Stimulated activated CD8-positive, alpha-beta memory T cell treated with anti-CD3 and anti-CD28 coated beads, Interleukin-15, amount 100 ng/mL, for 4 hours (primary cell): Measurements from ENCODE around the gene RASSF4.

Source experiments
- DNase-seq, 2 donors: peaks; one replicate each; pipeline ENCODE4 v3.0.0-alpha.2; 2020; ENCODE audit warnings: low read depth in 2 of 2

Gene RASSF4

DNA sequence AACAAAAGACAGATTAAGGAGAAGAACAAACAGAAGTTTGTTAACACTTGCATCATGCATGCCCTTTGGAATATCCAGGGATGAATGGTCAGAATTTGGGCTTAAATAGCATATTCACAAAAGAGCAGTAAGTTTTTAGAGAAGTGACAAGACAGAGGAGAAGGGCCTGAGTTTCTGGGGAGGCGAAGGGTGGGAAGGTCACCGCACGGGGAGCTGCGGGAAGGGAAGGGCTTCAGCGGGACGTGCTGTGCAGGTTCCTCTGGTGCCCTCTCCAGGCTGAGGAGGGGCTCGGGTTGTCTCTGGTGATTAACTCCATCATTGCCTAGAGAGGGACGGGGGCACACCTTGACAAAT, 30.7 kb downstream of the RASSF4 start:
- DNase-seq = no peak

DNA sequence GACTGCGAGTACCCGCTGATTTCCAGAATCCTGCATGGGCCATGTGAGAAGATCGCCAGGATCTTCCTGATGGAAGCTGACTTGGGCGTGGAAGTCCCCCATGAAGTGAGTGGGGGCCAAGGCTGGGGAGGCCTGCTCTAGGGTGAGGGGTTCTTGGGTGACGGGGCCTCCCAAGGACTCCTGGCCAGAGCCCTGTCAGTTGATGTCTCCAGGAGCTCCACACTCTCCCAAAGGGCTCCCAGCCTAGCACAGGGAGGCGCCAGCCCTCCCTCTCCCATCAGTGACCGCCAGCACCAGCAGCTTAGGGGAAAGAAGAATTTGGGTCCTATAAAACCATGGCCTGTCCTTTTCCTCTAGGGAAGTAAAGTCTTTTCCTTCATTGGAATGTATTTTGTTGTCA, 31.4 kb downstream of the RASSF4 start:
- no peak for DNase-seq

DNA sequence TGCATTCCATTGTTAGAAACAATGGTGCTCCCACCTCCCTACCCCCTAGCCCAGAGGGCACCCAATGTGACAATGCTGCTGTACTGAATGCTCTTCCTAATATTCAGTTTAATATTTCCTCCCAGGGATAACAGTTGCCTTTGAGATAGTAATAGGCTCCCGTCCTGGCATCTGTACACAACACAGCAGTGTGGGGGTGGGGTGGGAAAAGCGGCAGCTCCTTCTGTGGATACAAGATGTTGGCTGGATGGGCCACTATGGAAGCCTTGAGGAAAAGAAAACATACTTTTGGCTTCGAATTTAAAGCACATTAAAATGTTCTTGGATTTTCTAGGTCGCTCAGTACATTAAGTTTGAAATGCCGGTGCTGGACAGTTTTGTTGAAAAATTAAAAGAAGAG, 32.0 kb downstream of the RASSF4 start:
- no peak for DNase-seq

DNA sequence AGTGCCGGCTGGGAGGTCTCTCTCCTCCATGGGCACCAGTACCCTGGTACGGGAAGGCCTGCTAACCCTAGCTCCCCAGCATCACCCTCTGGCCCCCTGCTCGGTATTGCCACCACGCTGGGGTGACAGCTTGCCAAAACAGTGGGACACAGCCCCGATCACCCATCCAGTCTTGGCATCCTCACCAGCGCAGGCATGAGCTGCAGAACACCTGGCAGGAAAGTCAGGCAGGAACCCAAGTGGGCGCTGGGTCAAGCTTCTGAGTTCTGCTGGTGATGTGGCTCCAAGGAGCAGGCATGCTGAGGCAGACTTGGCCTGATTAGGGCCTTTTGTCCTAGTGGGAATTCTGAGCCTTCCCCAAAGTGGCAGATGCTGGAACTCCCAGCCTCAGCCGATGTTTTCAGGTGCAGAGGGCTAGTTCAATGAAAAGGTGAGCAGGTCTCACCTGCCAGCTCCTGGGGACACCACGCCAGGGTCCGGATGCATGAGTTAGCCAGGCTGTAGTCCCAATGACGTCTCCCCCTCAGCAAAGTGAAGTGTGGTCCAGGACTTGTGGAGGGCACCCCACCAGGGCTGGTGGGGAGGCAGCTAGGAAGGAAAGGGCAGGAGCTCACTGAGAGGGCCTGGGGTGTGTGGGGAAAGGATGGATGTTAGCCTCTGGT, 32.6 kb downstream of the RASSF4 start:
- DNase-seq = no peak

DNA sequence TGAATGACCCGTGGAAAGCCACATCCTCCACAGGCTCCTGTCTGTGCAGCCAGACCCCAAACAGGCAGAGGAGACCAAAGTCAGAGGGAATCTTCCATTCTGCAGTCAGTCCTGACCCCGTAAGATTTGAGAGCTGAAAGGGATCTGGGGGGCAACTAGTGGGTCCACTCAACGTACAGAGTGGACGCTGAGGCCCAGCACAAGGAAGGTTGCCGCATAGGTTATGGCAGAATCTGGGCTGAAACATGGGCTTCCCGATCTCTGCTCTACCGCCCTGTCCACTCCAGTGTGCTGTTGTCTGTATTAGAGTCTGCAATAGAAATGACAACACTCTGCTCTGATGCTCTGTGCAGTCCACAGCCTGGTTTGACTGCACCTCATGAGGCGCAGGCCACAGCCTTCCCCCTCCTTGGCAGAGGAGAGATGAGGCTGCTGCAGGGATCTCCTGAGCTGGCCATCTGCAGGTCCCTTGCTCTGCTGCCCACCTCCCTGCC, 33.2 kb downstream of the RASSF4 start:
- no peak for DNase-seq

DNA sequence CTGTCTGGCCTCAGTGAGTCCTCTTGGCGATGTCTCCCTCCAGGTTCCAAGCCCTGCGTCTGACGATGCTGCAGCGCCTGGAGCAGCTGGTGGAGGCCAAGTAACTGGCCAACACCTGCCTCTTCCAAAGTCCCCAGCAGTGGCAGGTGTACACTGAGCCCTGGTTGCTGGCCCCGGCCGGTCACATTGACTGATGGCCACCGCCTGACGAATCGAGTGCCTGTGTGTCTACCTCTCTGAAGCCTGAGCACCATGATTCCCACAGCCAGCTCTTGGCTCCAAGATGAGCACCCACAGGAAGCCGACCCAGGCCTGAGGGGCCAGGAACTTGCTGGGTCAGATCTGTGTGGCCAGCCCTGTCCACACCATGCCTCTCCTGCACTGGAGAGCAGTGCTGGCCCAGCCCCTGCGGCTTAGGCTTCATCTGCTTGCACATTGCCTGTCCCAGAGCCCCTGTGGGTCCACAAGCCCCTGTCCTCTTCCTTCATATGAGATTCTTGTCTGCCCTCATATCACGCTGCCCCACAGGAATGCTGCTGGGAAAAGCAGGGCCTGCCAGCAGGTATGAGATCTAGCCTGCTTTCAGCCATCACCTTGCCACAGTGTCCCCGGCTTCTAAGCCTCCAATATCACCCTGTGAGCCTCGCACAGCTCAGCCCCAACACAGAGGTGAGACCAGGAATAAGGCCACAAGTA, 33.8 kb downstream of the RASSF4 start:
- no peak for DNase-seq

DNA sequence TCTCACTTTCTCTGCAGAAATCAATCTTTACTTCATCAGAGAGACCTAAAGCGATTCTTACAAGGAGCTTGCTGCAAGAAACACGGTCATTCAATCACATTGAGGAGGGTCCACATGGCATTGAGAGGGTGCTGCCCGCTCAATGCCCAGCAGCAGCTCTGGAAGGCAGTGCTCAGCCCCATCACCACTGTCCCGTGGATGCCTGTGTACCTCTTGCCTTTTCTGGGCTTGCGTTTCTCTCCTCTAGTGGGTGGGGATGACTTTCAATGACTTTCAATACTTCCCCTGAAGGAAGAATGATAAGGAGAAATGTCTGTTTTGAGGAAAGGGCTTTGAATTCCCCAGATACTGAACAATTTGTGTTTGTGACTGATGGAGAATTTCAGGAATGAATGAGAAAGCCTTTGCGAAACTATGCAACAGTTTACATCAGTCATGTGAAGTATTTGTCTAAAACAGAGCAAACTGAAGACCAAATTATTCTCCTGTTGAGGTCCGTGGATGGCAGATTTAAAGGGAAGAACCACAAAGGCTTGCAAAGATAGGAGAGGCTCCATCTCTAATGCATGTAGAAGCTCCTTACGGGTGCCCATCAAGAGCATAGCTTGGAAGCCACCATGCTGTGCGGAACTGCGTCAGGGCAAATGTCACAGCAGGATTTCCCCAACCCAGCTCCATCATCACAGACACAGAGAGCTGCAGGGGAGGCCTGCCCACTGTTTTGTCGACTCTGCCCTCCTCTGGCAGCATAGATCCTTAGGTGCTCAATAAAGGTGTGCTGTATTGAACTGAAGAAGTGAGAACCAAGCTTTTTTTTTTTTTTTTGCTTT, 34.5 kb downstream of the RASSF4 start:
- DNase-seq = no peak

DNA sequence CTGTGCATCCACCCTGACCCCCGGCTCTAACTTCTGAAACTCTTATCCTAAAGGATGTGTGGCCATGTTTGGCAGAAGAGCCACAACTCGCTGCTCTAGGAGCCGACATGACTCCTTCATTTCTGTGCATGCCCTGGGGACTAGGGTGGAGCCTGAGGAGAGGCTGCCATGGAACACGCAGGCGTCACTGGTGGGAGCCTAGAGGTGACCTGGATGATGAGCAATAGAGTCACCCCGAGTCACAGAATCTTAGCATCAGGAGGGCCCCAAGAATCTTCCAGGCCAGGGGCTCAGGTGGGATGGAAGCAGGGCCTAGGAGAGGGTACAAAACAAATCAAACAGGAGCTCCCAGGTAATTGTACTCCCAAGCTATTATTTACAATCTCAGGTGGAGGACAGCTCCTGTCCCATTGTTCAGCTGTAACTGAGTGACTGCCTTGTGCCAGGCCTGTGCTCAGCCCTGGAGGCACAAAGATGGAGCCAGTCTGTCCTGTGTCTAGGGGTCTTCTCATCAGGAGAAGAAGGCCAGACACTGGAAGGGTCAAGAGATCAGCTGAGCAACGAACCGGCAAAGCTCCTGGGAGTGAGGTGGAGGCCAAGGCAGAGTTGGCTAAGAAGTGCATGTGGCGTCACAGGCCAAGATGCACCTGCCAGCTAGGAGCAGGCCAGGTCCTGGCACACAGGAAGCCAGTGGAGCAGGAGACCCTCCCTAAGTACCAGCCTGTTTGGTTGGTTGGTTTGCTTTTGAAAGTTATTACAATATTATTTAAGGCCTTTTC, 35.3 kb downstream of the RASSF4 start:
- no peak for DNase-seq

DNA sequence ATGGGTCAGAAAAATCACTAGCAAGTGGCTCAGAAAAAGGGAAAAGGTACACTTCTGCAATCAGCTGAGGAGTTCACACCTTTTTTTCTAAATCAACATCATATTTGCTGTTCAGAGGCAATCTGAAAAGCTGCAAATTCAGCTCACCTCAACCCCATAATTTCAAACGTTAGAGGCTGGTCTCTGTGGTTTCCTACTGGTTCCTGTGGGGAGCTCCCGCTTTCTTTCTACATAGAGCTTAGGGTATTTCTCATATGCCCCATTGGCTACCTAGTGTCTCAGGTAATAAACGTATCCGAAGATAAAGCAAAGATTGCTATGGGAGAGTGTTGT, 35.9 kb downstream of the RASSF4 start:
- no peak for DNase-seq

DNA sequence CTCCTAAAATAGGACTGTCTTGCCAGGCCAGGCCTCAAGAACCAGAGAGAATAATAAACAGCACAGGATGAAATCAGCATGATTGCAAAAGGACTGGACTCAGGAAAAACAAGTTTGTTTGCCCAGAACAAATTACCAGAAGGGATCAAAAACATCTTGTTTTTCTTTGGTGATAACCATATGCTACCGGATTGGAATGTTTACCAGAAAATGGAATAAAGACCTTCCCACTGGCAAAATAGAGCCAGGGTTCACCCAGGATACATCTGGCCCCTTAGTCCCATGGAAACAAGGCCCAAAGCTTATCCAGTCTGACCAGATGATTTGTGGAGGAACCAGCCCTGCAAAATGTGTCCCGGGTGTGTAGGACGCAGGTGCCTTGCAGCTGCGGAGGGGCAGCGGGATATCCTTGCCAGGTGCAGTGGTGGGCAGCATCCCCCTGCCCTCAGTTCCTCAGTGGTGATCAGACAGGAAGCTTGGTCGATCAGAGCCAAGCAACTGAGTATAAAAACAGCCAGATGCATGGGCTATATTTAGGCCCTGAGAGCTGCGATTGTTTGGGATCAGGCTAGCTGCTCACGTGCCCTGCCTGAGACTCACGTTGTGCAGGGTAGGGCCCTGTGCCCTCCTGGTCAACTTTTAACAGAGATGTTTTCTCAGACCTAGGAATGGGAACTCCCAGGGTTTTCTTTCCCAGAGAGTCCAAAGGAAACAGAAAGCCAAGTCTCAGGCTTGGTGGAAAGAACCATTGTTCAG, 36.5 kb downstream of the RASSF4 start:
- DNase-seq = no peak

DNA sequence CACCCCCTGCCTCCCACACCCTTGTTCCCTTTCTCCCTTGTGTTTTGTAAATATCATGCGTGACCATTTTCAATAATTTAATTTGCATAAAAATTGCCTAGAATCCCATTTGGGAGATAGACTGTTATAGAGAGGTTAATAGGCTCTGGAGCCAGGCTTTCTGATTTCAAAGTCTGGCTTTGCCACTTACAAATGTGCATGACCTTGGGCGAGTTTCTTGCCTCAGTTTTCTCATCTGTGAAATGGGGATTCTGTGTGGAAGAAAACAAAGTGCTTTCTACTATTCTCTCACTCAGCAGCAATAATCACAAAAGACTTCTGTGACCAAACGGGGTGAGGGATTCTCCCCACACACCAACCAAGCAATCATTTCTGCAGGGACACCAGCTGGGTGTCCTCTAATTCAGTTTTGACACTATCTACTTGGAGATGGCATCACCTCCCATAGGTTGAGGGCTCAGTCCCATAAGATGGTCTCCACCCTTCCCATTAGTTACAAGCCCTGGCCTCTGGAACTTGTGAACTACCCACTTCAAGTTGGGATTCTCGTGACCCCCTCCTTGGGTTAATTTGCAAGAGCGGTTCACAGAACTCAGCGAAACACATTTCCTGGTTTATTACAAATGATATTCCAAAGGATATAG, 37.6 kb downstream of the RASSF4 start:
- DNase-seq = no peak

DNA sequence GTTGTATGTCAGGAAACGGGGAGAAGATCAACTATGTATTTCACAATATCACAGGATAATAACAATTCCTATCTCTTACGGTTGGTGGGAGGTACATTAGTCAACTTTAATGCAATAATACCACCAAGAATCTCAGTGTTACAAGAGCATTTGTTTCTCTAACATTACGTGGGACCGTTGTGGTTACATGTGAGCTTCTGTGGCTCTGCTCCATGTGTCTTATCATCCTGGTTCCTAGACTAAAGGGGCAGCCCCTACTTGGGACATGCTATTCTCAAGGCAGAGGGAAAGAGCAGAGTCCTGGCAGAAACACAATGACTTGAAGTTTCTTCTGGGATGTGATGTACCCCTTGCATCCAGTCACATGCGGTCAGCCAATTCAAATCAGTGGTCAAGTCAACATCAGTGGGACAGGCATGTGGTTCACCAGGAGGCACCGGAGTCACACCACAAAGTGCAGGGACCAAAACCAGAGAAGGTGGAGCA, 38.6 kb downstream of the RASSF4 start:
- DNase-seq = no peak

DNA sequence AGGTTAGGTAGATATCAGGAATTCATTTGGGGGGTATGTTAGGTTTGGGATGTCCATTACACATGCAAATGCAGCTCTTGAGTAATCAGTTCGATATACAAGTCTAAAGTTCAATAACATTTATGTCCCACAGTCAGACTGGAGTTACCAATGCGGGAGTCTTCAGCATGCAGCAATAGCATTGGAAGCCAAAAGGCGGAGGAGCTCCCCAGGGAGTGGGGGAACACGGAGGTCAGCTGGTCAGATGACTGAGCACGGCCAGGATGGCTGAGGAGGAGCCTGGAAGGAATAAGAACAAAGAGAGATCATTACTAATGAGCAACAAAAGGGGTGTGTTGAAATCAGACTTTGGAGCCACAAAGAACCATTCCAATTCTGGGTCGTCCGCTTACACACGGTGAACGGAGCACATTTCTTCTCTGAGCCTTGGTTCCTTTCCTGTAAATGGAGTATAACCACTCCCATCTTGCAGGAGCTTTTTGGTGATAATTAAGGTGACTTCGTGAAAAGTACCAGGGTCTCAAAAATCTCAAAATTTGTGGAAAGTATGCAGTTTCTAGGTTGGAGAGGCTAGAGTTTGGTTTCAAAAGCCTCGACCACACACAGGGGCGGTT, 40.6 kb downstream of the RASSF4 start:
- no peak for DNase-seq

DNA sequence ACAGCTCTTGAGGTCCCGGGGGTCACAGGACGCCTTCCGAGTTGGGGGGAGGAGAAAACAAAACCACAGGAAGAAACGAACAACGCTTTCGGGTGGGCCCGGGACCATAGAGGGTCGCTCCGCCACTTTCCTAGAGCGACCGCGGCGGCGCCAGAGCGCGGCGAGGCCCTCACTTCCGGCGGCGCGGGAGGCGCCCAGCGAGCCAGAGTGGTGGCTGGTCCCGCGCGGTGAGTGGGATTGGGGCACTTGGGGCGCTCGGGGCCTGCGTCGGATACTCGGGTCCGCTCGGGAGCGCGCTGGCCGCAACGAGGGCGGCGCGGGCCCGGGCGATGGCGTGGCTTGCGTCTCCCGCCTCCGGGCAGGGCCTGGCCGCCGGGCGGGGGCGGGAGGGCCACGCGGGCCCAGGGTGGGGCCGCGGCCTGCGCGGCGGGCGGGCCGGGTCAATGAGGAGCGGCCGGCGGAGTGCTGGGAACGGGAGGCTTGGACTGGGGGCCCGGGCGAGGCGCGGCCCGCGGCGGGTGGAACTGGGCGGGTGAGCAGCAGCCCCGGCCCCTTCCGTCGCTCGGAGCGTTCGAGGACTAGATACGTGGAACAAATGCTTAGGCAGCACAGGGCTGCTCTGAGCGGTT, 41.3 kb downstream of the RASSF4 start, which contains the start of gene ZNF22:
Gene ZNF22 (plus strand): TSS at position 172 of the 629 bp plus-strand sequence. CDS start 2,446 bp downstream, outside the sequence.
- peak; percentile 51 to 68 for DNase-seq

DNA sequence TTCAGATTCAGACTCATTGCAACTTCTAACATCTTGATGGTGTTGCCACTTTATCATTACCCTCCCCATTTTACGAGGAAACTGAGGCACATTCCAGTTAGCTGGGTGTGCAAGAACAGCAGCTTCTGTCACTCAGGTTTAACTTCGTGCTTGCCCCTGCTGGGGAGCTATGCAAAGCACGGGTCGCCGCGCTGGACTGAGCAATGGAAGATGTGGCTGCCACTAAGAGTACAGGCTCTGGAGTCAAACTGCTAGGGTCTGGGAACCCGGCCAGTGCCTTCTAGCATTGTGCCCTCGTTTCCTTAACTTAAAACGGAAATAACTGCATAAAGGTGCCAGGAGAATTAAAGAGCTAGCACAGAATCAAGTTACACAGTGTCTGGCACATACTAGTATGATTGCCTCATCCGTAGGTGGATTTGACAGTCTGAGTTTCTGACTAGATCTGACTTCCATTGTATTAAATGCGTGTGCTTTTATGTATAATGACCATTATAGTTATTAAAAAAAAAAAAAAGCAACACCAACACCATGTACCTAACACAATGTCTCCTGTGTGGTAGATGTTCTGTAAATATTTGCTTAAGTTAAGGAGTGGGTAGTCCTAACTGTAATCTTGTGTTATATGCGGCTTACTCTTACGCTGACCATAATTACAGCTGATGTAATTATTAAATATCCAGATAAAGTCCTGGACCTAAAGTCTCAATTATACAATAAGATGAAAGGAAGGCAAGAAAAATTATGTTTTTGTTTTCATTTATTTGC, 42.0 kb downstream of the RASSF4 start:
- peak in 1 of 2 donors; percentile 24 for DNase-seq

DNA sequence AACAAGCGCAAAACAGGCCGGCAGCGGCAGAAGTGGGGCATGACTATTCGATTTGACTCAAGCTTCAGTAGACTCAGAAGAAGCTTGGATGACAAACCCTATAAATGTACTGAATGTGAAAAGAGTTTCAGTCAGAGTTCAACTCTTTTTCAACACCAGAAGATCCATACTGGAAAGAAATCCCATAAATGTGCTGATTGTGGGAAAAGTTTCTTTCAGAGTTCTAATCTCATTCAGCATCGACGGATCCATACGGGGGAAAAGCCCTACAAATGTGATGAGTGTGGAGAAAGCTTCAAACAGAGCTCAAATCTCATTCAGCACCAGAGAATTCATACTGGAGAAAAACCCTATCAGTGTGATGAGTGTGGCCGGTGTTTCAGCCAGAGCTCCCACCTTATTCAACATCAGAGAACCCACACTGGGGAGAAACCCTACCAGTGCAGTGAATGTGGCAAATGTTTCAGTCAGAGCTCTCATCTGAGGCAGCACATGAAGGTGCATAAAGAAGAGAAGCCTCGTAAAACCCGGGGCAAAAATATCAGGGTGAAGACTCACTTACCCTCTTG, 43.9 kb downstream of the RASSF4 start:
- no peak for DNase-seq

DNA sequence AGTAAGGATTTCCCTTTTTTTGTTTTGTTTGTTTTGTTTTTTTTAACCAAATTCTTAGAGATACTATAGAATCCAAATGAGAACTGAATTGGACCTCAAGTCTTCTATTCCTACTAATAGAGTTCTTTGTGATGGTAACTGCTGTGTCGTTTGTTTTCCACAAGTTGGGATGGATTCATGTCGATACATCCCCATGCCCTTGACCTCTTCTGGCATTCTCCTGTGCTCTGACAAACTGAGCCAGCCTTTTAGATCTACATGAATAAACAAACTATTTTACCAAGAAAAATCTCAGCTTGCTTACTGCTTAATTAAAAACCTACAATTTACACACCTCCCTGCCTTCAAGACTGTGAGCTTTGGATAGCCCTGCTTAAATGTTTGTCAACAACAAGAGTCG, 45.1 kb downstream of the RASSF4 start:
- DNase-seq = no peak

DNA sequence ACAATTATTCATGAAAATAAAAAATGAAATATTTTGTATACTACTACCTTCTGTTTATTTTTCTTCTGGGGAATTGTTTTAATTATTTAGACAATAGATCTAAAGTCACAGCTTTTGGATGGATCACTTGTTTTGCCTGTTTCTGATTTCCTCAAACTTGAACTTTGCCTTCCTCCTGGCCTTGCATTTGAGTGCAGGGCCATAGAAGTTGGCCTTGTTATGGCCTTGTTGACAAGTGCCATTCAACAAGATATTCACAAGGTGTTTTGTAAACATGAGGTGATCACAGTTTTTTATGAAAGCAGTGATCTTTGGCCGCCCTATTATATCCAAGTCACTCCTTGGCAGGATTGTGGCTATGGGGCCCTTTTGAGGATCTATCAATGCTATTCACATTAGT, 45.7 kb downstream of the RASSF4 start:
- DNase-seq = no peak
